DND-41 (cell line): Measurements from ENCODE around the gene PPIL6.

Source experiments
- ATAC-seq: fragments of 200-7000 bp; cut with Tn5 transposase; 3 replicates; pipeline ENCODE4 v1.9.1; 2021; ENCODE audit warnings: low read depth; ENCODE audit not compliant: insufficient read depth
- DNase-seq: peaks from one replicate; pipeline ENCODE4 v3.0.0-alpha.2; 2020
- H2AFZ ChIP-seq: 2 replicates; pipeline ENCODE4 v1.6.0; 2012; ENCODE audit warnings: low read depth, low read length
- H3K27ac ChIP-seq: 2 replicates; pipeline ENCODE4 v1.5.1; 2012; ENCODE audit warnings: low read length, inconsistent platforms
- H3K27me3 ChIP-seq: fragments of 200-600 bp; sonication (generic); 2 replicates; pipeline ENCODE4 v1.6.0; 2012; ENCODE audit warnings: low read length, mild to moderate bottlenecking, inconsistent platforms; ENCODE audit not compliant: insufficient read depth, poor library complexity
- H3K36me3 ChIP-seq: 2 replicates; pipeline ENCODE4 v1.5.1; 2012; ENCODE audit warnings: low read length, inconsistent platforms; ENCODE audit not compliant: insufficient read depth
- H3K4me1 ChIP-seq: 2 replicates; pipeline ENCODE4 v1.5.1; 2012; ENCODE audit warnings: mild to moderate bottlenecking, low read length; ENCODE audit not compliant: insufficient read depth
- H3K4me2 ChIP-seq: 2 replicates; pipeline ENCODE4 v1.6.0; 2012; ENCODE audit warnings: mild to moderate bottlenecking, moderate library complexity, low read length, inconsistent platforms; ENCODE audit not compliant: insufficient read depth
- H3K4me3 ChIP-seq, 2 experiments: fragments of 200-600 bp in 1 of 2; shearing (Covaris generic) in 1 of 2; 2 replicates each; pipeline ENCODE4 v1.5.1; 2012 to 2016; ENCODE audit warnings: inconsistent platforms in 2 of 2, low read length in 2 of 2, mild to moderate bottlenecking in 2 of 2, low read depth in 1 of 2, moderate library complexity in 1 of 2
- H3K79me2 ChIP-seq: 2 replicates; pipeline ENCODE4 v1.6.0; 2012; ENCODE audit warnings: low read length, inconsistent platforms; ENCODE audit not compliant: insufficient read depth
- H3K9ac ChIP-seq: 2 replicates; pipeline ENCODE4 v1.6.0; 2012; ENCODE audit warnings: low read depth, mild to moderate bottlenecking, inconsistent platforms, low read length, moderate library complexity
- H3K9me3 ChIP-seq: 2 replicates; pipeline ENCODE4 v1.5.1; 2012; ENCODE audit warnings: low read length, moderate library complexity, mild to moderate bottlenecking, inconsistent platforms; ENCODE audit not compliant: insufficient read depth, severe bottlenecking
- H4K20me1 ChIP-seq: 2 replicates; pipeline ENCODE4 v1.6.0; 2012; ENCODE audit warnings: low read length; ENCODE audit not compliant: insufficient read depth
- EZH2 ChIP-seq: IDR thresholded peaks from 3 replicates; pipeline ENCODE4 v1.6.1; 2012; ENCODE audit warnings: borderline replicate concordance, low read depth, mild to moderate bottlenecking, moderate library complexity, low read length, inconsistent platforms; ENCODE audit not compliant: severe bottlenecking
- TF ChIP-seq, protein P1 (sequence below): IDR thresholded peaks from 2 replicates; pipeline ENCODE4 v1.5.1; 2012; ENCODE audit warnings: borderline replicate concordance, low read length, moderate library complexity, mild to moderate bottlenecking; ENCODE audit not compliant: poor library complexity, severe bottlenecking; ENCODE audit errors: extremely low read depth

PPIL6 gene

GRCh38 chr6:109467696-109468095 is 27.3 kb upstream of the PPIL6 start:
- no peak overlapping the region for H3K27ac ChIP-seq
- no peaks in the 10 kb centered on the region for H3K27me3 ChIP-seq
- peaks cover 19% of the 10 kb centered on the region; the same call in 1 of the 2 replicates for H3K79me2 ChIP-seq
- peaks cover 33% of the 10 kb centered on the region for H4K20me1 ChIP-seq
- no peak for TF ChIP-seq EZH2
- TF ChIP-seq, protein P1, sequence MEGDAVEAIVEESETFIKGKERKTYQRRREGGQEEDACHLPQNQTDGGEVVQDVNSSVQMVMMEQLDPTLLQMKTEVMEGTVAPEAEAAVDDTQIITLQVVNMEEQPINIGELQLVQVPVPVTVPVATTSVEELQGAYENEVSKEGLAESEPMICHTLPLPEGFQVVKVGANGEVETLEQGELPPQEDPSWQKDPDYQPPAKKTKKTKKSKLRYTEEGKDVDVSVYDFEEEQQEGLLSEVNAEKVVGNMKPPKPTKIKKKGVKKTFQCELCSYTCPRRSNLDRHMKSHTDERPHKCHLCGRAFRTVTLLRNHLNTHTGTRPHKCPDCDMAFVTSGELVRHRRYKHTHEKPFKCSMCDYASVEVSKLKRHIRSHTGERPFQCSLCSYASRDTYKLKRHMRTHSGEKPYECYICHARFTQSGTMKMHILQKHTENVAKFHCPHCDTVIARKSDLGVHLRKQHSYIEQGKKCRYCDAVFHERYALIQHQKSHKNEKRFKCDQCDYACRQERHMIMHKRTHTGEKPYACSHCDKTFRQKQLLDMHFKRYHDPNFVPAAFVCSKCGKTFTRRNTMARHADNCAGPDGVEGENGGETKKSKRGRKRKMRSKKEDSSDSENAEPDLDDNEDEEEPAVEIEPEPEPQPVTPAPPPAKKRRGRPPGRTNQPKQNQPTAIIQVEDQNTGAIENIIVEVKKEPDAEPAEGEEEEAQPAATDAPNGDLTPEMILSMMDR: no peak
- H3K9me3 ChIP-seq: no peaks in the 10 kb centered on the region
- DNase-seq: no peak
- no peak overlapping the region for H3K4me3 ChIP-seq
- no peaks in the 10 kb centered on the region for H3K4me1 ChIP-seq
- no peak overlapping the region for H2AFZ ChIP-seq
- H3K9ac ChIP-seq: no peak overlapping the region
- peaks cover 98% of the 10 kb centered on the region for H3K36me3 ChIP-seq
- H3K4me2 ChIP-seq: no peak overlapping the region
- no peak for ATAC-seq

DNA sequence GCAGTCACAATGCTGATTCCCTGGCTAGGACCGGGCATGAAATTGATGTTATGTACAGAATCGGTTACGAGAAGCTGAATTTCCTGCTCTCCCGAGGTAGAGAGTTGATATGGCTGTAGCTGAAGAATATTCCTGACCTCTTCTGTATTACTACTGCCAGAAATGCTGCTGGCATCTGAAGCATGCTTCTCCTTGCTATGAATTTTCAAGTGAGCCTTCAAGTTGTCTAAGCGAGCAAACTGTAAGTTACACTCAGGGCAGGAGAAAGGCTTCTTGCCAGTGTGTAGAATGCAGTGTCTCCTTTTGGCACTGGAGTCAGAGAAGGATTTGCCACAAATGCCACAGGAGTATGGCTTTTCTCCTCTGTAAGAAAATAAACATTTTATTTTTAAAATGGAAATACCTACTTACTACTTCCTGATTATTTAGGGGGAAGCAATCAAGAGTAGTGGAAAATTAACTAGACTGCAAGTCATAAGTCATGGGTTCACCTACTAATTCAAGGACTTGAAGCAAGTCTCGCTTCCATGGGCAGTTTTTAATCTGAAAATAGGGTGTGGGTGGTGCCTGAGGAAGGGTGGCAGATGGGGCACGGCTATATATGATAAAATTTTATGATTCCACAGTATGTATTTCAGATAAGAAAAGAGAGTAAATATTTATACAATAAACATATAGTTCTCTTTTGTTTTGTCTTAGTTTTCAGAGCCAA is 25.9 kb upstream of the PPIL6 start:
- Histone ChIP-seq H3K79me2 (peaks cover 8% of the 10 kb centered on the region; the same call in 1 of the 2 replicates), H3K4me2 (no peak overlapping the region), H3K27me3 (no peaks in the 10 kb centered on the region), H3K27ac (no peak overlapping the region), H3K9me3 (no peaks in the 10 kb centered on the region), H3K4me3 (no peak overlapping the region), H3K9ac (no peak overlapping the region), H4K20me1 (peaks cover 22% of the 10 kb centered on the region; the same call in 1 of the 2 replicates), H3K4me1 (no peaks in the 10 kb centered on the region), H2AFZ (no peak overlapping the region), H3K36me3 (peaks cover 97% of the 10 kb centered on the region)
- no peak for DNase-seq
- ATAC-seq: no peak
- no peak for TF ChIP-seq EZH2
- TF ChIP-seq, protein P1: no peak

DNA sequence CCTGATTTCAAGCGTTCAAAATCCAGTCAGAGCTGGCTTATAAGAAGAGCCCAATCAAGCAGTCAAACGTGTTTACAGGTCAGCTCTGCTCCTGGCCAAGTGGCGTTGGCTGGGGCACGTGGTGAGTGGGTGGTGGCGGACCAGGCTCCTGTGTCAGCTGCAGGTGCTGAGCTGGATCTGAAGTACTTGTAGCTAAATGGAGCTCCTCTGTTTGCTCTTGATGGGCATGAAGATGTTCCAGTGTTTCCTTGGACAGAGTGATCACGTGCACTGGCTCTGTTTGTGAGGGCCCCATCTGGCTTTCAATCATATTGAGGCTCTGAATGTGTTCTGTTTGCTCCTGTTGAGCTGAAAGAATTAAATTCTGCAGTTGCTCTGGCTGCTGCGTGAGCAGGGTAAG is 25.3 kb upstream of the PPIL6 start:
- H3K36me3 ChIP-seq: peaks cover 96% of the 10 kb centered on the region
- ATAC-seq: no peak
- H3K27me3 ChIP-seq: no peaks in the 10 kb centered on the region

More for the DNA sequence above, 25.3 kb upstream of the PPIL6 start:
- Histone ChIP-seq H3K4me3 (no peak overlapping the region), H3K79me2 (peaks cover 8% of the 10 kb centered on the region; the same call in 1 of the 2 replicates), H3K27ac (no peak overlapping the region), H3K4me2 (no peak overlapping the region), H3K9ac (no peak overlapping the region), H4K20me1 (peaks cover 22% of the 10 kb centered on the region; the same call in 1 of the 2 replicates), H2AFZ (no peak overlapping the region), H3K9me3 (no peaks in the 10 kb centered on the region), H3K4me1 (no peaks in the 10 kb centered on the region)
- no peak for DNase-seq
- TF ChIP-seq EZH2: no peak
- TF ChIP-seq, protein P1: no peak
